HG03039 (cell line): Measurements from ENCODE around the gene NFIX.
A peak's percentile ranks its signal among the peaks of the same experiment; 100 is the strongest.

Experiments used
- ATAC-seq: cut with Tn5 transposase; IDR thresholded peaks from one replicate; pipeline ENCODE4 v1.9.1; 2021; ENCODE audit warnings: mild to moderate bottlenecking, moderate library complexity; ENCODE audit not compliant: unreplicated experiment

NFIX gene

DNA sequence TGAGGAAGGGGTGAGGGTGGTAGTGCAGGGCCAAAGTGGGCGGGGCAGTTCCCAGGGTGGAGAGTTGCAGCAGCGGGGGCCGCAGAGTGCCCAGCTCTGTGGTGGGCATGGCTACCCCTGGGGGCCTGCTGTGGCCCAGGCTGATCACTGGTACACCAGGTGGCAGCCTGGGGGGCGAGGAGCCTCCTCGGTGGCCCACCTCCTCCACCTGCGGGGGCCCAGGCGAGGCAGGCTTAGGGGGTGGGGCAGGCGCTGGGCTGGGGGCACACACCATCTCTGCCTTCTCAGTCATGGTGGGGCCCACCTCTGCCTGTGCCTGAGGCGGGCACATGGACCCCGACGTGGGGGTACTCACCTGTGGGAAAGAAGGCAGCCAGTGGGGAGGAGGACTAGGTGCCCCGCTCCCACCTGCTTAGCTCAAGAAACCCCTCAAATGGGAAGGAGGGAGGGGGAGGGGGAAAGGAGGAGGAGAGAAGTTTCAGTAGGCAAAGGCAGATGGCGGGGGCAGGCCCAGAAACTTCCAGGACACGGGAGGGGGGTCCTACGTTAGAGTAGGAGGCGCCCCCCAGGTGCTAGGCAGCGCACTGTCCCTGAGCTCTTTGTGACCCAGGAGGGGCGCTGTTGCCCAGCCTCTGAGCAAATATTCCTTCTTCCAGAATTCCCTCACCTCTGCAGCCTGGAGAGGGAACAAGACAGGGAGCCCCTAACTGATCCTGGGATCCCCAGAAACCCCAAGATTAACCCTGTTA, 105.7 kb downstream of the NFIX start:
- no peak for ATAC-seq

DNA sequence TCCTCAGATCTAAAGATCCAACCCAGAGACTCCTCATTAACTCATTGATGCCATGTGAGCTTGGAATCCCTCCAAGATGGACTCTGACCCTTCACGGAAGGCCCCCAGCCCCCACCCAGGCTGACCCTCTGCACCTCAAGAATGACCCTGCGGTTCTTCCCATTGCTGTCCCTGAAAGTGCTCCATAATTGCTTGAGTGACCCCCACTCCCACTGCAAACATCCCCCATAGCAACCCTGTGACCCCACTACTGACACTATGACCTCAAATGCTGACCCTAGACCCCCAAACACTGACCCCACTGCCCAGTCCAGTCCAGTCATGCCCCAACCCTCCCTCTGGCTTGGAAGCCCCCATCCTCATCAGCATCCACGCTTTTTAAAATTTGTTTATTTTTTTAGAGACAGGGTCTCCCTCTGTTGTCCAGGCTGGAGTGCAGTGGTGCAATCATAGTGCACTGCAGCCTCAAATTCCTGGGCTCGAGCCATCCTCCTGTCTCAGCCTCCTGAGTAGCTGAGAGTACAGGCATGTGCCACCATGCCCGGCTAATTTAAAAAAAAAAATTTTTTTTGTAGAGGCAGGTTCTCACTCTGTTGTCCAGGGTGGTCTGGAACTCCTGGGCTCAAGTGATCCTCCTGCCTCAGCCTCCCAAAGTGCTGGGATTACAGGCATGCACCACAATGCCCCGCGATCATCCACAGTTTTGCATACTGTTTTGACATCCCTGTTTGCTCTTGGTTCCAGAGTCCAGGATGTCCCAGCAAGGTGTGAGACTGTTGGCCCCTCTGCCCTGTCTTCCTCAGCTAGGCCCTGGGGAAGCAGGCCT, 106.5 kb downstream of the NFIX start:
- no peak for ATAC-seq

DNA sequence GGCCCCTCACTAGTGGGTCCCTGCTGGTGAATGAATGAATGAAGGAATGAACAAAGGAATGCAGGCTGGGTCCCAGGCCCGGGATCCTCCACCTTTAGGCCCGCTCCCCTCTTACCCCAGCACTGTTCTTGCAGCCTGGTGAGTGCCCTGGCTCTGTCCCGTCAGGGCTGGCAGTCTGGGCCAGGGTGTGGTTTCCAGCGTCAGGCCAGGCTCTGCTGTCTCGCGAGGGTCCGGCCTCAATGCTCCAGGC, 107.1 kb downstream of the NFIX start:
- no peak for ATAC-seq

DNA sequence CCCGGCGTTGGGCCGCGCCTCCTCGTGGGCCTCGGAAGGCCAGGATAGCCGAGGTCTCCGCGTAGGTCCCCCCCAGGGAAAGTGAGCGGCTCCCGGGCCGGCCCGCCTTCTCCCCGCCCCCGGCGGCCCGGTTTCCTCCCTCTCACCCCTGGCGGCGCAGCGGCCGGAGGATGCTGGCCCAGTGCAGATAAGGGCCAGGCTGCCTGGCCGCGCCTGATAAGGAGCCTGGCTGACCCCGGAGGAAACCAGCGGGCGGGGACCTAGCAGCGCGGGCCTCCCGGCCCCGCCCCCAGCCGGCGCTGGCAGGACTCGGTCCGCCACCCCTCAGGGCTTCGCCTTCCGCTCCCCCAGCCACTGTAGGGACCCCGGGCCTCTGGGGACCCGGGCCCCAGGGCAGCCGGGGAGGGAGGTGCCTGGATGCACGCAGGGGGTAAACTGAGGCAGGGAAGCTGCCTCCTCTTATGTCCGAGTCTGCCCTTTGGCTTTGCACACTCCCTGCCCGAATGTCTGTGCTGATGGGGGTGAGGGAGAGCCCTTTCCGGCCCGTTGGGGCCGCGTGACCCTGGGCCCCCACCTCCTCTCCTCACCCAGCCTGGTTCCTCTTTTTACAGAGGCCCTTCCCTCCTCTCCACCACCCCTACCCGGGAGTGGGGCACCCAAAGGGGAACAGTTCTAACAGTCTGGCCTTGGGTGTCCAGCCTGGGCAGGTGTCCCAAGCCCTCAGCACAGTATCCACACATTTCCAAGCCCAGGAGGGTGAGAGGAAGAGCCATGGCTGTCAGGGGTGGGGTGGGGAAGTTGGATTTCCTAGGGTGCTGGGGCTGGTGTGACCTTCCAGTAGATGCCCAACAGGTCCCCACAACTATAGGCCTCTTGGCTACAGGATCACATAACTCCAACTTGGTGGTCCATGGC, 107.6 kb downstream of the NFIX start, which contains the start of gene LYL1:
Gene LYL1 (minus strand): TSS at position 193 of the 915 bp plus-strand sequence. CDS start 1,687 bp downstream, outside the sequence.
- ATAC-seq = no peak

DNA sequence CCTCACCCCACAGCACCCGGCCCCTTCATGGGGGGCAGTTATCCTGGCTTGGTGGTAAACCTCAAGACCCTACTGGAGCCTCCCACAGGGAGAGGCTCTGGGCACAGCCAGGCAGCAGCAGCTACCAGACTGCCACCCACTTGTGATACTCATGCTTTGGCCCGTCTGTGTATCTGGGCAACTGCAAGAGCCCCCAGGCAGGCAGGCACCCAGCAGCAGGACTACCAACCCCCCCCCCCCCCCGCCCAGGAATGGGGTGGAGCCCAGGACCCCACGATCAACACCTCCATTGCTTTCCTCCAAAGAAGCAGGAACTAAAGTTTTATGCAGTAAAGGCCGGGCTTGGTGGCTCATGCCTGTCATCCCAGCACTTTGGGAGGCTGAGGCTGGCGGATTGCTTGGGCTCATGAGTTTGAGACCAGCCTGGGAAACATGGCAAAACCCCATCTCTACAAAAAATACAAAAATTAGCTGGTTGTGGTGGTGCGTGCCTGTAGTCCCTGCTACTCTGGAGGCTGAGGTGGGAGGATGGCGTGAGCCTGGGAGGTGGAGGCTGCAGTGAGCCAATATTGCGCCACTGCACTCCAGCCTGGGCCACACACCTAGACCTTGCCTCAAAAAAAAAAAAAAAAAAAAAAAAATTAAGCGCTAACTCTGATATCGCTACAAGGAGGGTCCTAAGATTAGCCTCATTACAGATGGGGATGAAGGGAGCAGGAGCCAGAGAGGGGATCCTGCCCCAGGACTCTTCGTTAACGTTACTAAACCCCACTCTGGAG, 108.5 kb downstream of the NFIX start:
- no peak for ATAC-seq

DNA sequence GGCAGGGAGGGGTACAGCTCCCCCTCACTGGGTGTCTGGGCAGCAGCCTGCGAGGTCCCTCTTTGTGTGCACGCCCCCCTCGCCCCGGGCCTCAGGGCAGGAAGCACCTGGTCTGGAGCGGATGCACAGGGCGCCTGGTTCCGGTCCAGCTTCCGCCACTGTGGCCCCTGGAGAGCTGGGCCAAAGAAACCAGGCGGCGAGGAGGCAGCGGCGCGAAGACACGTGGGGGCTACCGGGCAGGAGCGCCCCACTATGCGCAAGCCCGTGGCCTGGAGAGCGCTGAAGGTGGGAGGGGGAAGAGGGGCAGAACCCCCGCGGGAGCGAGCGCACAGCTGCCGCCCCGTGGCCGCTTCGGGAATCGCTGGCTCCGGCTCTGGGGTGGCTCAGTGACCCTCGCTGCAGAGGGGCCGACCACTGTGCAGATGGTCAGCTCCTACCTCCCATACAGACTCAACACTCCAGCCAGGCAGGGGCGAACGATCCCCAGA, 109.1 kb downstream of the NFIX start:
- no peak for ATAC-seq

DNA sequence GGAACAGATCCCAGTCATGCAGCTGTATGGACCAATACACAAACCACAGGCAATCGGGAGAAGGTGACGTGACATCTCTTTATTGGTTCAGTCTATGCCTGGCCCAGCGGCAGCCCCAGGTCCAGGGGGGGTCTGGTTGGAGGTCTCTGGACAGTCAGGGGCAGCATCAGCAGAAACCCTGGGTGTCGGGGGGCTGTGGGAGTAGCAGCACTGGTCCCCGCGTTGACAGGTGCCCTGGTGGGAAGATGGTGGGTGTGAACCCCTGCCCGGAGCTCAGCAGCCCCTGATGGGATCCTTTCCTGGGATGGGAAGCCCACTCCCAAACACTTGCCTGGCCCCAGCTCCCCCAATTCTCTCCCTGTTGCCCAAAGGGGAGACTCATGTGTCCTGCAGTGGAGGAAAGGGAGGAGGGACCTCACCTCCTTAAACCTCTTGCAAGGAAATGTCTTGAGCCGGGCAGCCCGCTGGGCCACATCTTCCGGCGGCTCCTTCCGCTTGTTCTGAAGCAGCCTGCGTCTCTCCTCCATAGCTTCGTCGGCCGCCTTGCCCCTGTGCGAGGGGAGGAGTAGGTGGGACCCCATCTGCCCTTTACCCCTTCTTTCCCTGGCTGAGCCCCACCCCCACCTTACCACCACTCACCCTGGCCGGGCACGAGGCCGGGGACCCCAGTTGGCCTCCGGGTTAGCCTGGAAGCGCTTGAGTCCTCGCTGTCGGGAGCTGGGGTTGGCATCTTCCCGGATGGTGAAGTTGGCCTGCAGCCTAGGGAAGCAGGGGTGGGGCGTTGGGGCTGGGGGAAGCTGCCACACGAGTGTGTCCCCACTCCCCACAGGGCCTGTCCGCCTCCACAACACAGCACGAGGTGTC, 109.8 kb downstream of the NFIX start:
- ATAC-seq = no peak

DNA sequence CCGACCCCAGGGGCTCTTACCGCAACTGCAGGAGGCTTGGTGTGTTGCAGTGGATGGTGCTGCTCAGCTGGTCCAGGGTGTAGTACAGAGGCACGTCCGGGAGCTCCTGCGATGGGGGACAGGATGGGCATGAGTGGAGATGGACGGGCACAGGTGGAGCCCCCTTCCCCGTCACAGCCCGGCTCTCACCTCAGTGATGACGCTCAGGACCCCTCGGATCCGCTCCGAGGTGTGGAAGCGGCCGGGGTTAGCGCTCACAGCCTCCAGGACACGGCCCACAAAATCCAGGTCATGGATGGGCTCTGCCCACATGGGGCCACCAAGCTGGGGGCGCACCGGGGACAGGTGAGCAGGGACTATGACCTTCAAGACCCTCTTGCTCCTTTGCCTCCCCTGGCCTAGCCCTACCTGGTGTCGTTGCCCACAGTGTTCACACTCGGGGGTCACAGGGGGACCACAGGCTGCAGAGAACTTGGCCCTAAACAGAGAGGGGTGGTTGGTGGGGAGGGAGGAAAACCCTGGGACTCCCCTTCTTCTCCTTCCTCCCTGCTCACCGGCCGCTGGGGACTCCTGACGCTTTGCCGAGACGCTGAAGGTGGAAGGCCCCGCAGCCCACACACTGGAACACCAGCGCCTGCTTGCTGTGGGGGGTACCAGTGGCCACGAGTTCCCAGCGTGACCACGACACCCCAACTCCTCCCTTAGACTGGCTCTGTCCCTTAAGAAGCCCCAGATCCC, 114.3 kb downstream of the NFIX start:
- no peak for ATAC-seq

DNA sequence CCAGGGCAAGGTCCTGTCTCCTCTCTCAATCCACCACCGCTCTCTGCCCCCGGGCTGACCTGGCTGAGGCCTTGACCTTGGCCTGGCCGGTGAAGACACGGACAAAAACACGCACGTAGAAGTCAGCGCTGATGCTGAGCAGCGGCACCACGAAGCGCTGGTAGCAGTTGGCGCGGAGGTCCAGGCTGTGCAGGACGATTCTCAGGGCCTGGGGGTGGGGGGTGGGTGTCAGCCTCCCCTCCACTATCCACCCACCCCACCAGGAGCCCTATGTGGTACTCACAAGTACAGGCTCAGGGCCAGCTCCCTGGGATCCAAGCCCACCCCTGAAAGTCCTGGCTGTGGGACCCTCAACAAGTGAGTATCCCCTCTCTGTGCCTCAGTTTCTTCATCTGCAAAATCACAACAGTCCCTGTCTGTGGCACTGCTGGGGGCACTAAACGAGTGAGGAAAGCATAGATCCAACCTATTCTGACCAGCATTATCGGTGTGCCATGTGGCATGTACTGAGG, 114.9 kb downstream of the NFIX start:
- no peak for ATAC-seq

DNA sequence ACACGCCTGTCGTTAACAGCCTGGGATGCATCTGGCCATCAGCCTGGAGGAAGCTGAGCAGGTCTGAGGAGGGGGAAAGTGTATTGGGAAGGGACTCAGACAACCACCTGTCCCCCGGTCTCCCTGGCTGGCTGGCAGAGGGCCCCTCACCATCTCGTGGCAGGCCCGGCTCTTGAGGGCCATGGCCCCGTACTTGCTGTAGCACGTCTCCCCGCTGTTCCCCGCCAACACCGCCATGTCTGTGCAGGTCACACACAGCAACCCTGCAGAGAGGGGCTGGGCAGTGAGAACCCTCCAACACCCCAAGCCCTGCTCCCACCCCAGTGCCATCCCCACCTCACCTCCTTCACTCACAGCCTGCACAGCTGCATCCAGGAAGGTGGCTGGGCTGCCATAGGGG, 117.3 kb downstream of the NFIX start:
- no peak for ATAC-seq

DNA sequence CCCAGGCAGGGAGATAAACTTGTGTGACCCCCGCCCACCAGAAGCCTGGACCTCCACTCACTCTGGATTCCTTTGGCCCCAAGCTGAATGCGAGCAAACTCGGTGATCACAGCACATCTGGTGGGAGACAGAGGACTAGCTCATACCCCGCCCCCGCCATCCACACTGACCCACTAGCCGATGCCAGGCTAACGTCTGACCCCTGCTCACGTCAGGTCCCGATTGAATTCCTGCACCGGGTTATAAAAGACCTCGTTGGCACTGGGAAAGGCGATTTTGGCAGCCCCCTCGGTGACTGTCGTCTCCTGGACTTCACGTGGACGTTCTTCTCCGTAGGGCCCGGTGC, 120.6 kb downstream of the NFIX start:
- ATAC-seq = no peak

DNA sequence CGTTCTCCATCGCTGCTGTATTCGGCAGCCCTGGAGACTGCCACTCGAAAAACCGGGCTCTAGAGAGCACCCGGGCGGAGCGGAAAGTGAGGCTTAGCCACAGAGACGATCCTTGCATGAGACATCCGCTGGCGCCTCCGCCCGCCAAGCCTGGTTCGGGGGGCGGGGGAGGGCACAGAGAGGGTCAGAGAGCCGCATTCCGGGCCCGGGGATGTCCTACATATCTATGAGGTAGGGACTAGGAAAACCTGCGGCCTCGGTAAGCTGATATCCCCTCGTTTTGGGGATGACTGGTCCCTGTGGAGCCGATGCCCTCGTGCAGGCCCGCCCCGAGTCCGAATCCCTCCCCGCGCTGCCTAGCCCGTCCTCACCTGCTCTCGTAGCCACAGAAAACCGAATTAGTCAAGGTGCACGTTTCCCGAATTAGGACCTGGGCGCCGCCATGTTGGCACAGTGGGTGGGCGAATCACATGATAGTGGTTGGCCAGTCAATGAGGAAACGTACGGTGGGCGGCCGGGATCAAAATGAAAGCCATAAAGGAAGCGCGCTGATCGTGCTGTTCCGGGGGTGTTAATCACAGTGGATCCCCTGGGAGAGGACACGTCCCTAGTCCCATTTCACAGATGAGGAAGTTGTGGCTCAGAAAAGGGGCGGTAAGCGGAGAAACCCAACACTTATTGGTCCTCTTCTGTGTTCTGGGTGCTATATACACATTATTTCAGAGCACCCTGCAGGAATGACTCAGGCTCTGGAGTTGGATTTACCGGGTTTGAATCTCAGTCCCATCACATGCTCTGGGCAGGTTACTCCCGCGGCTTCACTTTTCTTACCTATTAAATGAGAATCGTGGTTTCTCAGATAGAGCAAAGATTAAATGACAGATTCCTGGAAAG, 121.3 kb downstream of the NFIX start, which contains the start of gene TRMT1:
Gene TRMT1 (minus strand): TSS at position 459 of the 894 bp plus-strand sequence. CDS start 341 bp downstream, at position 118.
- no peak for ATAC-seq

DNA sequence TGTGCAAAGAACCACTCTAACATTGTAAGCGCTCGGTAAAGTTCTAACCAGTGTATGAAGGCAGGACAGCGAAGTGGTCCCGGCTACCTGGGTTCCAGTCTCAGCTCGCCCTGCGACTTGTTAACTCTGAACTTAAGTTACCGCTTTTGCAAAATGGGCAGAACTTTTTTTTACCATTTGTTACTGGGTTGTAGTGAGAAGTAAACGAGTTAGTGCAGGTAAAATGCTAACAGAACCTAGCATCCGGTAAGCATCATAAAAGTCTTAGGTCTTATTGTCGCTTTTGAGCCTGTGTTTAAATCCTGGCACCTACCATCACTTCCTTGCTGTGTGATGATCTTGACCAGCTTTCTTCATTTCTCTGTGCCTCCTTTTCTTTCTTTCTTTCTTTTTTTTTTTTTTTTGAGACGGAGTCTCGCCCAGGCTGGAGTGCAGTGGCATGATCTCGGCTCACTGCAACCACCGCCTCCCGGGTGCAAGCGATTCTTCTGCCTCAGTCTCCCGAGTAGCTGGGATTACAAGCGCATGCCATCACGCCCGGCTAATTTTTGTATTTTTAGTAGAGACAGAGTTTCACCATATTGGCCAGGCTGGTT, 122.0 kb downstream of the NFIX start:
- no peak for ATAC-seq

DNA sequence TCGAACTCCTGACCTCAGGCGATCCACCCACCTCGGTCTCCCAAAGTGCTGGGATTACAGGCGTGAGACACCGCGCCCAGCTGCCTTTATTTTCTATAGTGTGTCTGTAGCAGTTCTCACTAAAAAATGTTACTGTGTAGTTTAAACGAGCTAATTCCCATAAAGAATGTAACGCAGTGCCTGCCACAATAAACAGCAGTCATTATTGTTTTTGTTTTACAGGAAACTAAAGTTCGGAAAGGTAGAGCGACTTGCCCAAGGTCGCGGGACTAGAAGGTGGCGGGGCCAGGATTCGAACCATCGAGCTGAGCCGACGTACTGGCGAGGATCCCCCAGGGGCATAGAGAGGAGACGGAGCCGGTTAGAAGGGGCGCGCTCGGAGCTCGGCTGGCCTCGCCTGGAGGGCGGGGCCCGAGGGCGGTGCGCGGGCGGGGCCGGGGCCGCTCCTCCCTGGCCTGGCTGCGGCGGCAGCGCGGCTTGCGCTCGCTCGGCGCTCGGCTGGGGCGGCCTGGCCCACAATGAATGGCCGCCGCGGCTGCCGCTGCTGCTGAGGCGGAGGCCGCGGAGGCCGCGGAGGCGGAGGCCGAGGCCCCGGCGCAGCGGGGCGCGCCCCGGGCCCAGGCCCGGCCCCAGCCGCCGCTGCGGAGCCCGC, 122.6 kb downstream of the NFIX start, which contains the start of gene NACC1:
Gene NACC1 (plus strand): TSS at position 493 of the 652 bp plus-strand sequence. CDS start 16,944 bp downstream, outside the sequence.
- ATAC-seq = peak; percentile 37

DNA sequence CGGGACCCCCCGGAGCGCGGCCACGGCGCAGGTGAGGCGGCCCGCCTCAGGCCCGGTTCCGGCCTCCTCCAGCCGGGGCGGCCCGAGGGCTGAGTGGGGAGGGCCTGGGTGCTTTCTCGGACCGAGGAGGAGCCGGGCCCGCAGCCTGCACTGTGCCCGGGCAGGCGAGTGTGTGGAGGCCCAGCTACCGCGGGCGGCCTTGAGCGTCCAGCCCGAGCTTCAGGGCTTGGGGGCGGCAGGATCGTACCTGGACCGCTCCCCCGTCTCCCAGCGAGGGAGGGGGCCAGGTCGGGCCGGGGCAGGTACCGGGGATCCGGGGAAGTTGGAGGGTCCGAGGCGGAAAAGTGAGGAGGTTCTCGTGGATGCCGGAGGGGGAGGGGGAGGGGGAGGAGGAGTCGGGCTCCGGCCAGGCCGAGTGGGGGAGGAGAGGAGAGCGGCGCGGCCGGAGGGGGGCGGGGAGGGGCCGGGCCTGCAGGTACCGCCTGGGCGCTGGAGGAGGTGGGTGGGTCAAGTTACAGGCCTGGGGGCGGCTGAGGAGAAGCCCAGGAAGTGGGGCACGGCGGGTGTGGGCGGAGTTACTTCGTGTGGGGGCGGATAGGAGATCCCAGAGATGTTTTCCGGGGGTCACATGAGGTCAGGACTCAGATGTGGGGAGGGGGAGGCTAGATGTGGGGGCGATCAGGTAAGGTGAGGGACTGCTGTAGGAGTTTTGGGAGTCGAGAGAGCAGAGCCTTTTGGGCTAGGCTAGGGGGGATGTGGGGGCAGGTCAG, 123.3 kb downstream of the NFIX start:
- peak; percentile 8 for ATAC-seq

DNA sequence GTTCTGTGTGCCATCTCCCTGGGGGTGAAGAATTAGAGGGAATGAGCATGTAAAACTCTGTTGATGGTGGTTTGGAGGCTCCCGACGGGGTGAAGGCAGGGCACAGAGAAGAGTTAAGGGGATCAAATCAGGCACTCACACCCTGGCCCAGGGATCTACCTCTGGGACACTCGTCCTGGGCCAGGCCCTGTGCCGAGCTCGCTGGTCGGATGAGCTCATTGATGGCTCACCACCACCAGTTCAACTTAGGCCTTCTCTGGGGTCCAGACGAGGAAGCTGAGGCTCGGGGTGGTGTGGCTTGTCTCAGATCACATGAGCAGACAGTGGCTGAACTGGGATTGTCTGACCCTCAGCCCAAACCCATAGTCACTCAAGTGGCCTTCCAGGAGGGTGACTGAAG, 124.4 kb downstream of the NFIX start:
- ATAC-seq = no peak
